GM19035 (cell line): ENCODE measurements around the gene ACVRL1.
A peak's percentile ranks its signal among the peaks of the same experiment; 100 is the strongest.

Experiments used
- ATAC-seq: cut with Tn5 transposase; IDR thresholded peaks from one replicate; pipeline ENCODE4 v1.9.1; 2021; ENCODE audit not compliant: unreplicated experiment

Gene ACVRL1

GRCh38 chr12:51942056-51942455 lies 34.8 kb downstream of the ACVRL1 start:
- ATAC-seq, result no peak

DNA sequence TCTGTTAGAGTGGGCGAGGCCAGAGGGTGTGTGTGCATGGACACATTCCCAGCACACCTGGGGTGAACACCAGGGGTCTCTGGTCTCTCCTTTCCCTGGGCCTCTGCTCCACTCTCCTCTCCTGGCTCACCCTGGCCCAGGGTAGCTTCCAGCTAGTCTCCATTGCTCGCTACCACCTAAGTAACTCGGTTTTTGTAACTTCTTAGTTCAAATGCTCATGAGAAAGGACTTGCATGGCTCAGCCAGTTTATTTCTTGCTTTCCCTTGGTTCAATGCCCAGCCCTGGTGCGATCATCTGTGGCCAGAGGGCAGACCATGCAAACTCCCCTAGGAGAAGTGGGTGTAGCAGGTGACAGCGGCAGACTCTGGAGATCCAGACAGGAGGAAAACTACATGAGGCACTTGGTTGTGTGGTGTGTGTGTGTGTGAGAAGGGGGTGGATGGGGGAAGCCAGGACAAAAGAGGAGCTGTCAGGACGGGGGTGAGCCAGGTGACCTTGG lies 35.2 kb downstream of the ACVRL1 start:
- ATAC-seq, result no peak

DNA sequence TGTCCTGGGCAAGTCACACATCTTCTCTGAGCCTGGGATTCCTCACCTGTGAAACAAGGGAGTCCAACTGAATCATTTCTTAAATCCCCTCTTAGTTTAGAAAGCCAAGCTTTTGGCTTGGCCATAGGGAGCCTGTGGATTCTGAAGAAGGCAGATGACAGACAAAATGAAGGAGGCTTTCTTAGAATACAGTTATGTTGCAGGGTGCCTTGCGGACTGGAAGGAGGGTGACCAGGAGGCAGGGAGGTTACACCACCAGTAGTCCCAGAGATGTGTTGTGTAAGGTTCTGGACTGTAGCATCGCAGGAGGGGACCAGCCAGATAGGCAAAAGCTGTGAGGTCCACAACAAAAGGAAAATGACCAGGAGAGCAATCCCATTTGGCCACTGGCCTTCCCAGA lies 36.0 kb downstream of the ACVRL1 start:
- no peak for ATAC-seq

DNA sequence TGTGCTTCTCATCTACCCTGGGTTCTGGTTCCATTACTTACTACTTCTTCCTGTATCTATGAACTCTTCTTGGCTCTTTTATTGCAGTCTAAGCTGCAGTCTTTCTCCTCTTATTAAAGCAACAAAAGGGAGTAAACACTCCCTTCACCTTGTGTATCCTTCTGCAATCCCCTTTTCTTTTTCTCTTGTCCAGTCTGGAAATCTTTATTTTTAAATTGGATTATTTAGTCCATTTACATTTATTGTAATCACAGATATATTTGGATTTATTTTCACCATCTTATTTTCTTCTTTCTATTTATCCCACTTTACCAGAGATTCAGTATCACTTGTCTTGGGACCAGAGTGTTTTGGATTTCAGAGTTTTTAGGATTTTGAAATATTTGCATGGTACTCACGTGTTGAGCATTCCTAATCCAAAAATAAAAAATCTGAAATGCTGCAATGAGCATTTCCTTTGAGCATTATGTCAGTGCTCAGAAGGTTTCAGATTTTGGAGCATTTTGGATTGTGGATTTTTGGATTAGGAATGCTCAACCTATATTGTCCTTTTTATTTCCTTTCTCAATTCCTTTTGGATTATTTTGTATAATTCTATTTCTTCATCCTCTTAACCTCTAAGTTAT lies 37.4 kb downstream of the ACVRL1 start:
- ATAC-seq, result no peak

- ATAC-seq, result no peak
Observed at GRCh38 chr12:51947246-51947996, 40.1 kb downstream of the ACVRL1 start.

- no peak for ATAC-seq
Observed at GRCh38 chr12:51948066-51948465, 40.8 kb downstream of the ACVRL1 start.

- ATAC-seq, result no peak
Observed at GRCh38 chr12:51949342-51950030, 42.2 kb downstream of the ACVRL1 start.

DNA sequence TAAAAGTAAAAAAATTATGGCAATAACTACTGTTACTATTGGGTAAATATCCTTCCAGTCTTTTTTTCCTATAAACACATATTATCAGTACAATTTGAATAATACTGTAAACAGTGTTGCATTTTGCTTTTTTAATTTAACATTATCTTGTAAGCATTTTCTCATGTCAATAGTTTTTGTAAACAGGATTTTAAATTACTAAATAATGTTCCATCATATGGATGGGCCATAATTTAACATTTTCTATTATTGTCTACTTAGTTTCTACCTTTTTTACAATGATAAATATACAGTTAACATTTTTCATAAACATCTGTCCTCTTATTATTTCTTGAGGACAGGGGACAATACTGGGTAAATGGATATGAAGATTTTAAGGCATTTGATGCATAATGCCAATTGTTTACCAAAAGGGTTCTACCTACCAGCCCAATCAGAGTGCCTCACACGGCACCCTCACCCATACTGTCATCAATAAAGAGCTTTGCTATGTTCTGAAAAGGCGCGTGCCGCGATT lies 43.4 kb downstream of the ACVRL1 start:
- ATAC-seq, result peak; percentile 7

DNA sequence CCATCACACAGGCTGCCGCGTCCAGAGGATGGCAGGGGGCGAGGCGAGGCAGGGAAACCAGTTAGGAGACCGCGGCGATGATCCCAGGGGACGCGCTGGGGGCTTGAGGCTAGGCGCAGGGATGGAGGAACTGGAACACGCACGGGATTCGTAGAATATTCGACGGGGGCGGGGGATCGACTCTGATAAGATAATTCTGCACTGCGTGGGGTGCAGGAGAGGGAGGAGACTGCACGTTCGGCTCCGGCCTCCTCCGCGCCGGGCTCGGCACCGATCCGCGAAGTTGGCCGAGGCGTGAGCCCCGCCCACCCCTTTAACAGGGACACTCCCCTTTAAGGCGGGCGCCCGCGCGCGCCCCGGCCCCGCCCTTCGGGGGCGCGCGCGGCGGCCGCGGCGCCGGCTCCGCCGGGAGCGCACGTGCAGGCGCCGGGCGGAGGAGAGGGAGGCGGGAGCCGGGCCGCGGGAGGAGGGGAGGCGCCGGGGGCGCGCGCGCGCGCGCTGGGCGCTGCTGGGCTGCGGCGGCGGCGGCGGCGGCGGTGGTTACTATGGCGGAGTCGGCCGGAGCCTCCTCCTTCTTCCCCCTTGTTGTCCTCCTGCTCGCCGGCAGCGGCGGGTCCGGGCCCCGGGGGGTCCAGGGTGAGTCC lies 44.0 kb downstream of the ACVRL1 start, which contains the start of gene ACVR1B:
TSS of gene ACVR1B (plus strand) at position 501 of the 644 bp plus-strand sequence. CDS start at position 546, 45 bp downstream.
- peak; percentile 90 for ATAC-seq

DNA sequence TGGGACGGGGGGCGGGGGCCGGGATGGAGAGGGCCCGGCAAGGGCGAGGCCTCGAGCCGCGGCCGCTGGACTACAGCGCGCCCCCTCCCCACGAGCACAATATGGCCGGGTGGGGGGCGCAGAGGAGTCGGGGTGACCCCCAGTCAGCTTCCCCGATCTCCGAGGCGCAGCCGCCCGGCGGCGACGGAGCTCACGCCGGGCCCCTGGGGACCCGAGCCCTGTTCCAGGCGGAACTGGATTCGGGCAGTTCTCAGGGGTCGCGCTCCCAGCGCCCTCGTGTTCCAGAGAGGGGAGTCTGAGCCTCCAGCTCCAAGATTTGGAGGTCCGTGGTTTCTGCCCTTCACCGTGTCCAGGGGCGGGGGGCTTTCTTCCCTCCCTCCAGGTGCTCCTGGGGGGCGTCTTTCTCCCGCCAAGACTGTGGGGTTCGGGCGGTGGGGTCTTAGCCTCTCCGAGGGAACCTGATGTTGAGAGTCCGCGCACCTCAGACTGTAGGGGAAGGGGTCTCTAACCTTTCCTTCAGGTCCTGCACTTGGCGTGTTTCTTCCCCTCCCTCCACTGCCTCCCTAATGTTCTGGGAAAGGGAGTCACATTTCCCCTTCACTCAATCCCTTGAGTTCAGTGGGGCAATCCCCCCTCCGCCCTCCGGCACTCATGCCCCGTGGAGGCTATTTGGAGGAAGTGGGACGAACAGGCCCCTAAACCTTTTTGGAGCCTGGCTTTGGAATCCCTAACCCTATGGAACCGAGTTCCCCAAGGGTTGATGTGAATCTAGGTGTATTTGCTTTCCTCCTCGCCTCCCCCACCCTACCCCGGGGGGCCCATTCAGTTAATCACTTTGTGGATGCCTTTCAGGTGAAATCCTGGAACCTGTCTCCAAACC lies 44.8 kb downstream of the ACVRL1 start:
- no peak for ATAC-seq

- ATAC-seq, result no peak
Observed at GRCh38 chr12:51953089-51953488, 45.8 kb downstream of the ACVRL1 start.

GRCh38 chr12:51953864-51954263 lies 46.6 kb downstream of the ACVRL1 start:
- no peak for ATAC-seq

GRCh38 chr12:51954561-51955361 lies 47.5 kb downstream of the ACVRL1 start:
- ATAC-seq, result no peak

GRCh38 chr12:51955702-51956101 lies 48.4 kb downstream of the ACVRL1 start:
- no peak for ATAC-seq

- ATAC-seq, result no peak
Observed at GRCh38 chr12:51958542-51958941, 51.2 kb downstream of the ACVRL1 start.

DNA sequence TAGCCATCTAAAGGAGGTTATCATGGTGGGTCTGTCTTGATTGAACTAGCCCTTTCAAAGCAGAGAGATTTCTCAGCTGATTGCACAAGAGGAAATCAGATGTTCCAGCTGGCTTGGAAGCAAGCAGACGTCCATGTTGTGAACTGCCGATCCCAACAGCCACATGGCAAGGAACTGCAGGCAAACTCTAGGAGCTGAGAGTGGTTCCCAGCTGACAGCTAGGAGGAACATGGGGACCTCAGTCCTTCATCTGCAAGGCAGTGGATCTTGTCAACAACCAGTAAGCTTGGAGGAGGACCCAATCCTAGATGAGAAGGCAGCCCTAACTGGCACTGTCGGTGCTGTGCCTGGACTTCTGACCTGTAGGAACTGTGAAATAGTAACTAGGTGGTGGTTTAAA lies 51.9 kb downstream of the ACVRL1 start:
- no peak for ATAC-seq

DNA sequence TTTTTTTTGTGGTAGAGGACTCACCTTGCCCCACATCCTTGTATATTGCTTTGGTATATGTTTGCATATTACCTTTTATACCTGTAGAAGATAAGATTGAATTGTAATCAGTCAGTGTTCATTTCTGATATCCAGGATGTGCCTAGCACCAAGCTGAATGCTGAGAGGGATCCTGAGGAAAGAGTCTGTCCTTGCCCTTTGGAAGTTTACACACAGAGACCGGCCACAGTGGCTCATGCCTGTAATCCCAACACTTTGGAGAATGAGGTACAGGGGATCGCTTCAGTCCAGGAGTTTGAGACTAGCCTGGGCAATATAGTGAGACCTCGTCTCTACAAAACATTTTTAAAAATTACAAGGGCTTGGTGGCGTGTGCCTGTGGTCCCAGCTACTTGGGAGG lies 52.6 kb downstream of the ACVRL1 start:
- ATAC-seq, result no peak

DNA sequence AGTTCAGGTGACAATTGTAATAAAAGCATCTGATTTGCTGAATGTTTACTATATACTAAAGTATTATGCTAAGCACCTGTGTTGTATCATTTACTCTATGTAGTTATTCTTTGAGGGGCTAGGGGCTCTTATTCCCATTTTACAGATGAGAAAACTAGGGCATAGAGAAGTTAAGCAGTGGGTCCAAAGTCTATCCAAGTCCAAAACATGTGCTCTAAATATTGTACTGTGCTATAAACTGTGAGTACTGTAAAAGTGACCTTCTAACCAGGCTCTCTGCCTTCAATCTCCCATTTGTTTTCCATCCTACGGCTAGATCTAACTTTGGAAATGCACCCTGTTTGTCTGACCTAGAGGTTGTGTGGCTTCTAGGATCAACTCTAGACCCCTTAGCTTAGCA lies 53.2 kb downstream of the ACVRL1 start:
- no peak for ATAC-seq

DNA sequence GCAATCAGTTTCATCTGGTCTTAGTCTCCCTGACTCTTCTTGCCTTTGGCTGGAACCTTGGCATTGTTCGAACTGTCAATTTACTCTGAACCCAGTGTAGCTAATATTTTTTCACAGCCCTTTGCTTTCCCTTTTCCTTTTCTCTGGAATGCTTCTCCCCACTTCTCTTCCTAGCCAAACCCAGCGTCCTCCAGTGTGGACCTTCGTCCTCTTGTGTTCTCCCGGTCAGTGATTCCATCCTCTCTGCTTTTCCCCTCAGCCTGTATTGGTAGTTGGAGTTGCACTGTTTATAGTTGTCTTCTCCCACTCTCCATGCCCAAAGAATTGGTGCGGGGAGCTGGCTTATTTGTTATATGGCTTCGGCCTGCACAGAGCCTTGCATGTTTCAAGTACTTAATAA lies 53.6 kb downstream of the ACVRL1 start:
- no peak for ATAC-seq
